ENCODE results near the gene TRANK1.
"Not testable (repeated sequence)": the region's sequence is repeated elsewhere in the genome, so short reads cannot be mapped to it uniquely, and the experiment has no call there.

The TRANK1 gene

DNA sequence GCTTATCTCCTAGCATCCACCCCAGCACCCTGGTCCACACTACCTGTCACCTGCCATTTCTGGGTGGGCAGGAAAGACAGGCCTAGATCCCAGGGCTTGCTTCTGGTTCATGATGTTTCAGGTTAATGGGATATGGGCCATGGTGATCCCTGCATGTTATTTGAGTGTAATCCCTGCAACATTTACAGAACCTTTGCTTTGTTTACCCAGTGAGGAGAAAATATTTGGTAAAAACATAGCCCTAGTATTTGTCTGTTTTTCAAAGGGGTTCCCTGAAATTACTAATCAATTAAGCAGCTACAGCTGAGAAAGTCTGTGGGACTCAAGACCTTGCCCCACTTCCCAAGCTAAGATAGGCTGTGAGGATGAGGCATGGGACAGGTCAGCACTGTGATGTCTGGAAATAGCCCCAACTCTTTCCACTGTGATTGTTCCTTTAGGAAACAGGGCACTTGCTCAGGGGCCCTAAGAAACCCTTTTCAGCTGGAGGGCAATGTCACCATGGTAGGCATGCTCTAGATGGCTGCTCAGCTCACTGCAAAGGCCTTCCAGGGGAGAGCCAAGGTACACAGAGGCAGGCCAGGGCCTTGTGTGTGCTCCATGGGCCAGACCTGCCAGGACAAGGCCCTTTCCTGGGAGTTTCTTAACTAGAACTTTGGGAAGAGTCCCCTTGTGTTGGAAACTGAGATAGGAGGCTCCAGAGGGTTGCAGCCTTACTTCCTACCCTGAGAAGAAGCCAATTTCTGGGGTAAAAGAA lies 11.1 kb downstream of the TRANK1 start:
- Histone ChIP-seq H3K27ac (ENCODE audit: low read length) (no peak overlapping the region), H3K36me3 (ENCODE audit: control insufficient read depth in 1 of 2, insufficient read depth in 2 of 2, low read length in 2 of 2) (no peaks in the 10 kb centered on the region), H3K4me1 (ENCODE audit: control insufficient read depth in 1 of 2, insufficient read depth in 2 of 2, low read length in 2 of 2) (no peaks in the 10 kb centered on the region), H3K27me3 (ENCODE audit: low read depth, low read length) (no peaks in the 10 kb centered on the region), H3K9me3 (ENCODE audit: control insufficient read depth in 1 of 2, low read length in 2 of 2) (no peaks in the 10 kb centered on the region), H3K4me3 (ENCODE audit: low read depth in 1 of 2, low read length in 2 of 2) (no peak overlapping the region)

DNA sequence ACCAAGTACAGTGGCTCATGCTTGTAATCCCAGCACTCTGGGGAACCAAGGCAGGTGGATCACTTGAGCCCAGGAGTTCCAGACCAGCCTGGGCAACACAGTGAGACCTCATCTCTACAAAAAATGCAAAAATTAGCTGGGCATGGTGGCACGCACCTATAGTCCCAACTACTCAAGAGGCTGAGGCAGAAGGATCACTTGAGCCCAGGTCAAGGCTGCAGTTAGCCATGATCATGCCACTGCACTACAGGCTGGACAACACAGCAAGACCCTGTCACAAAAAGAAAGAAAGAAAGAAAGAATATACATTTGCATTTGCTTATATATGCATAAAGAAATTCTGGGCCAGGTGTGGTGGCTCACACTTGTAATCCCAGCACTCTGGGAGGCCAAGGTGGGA lies 13.4 kb downstream of the TRANK1 start:
- not testable (repeated sequence) for H3K4me1 ChIP-seq (ENCODE audit: control insufficient read depth in 1 of 2, insufficient read depth in 2 of 2, low read length in 2 of 2); H3K36me3 ChIP-seq (ENCODE audit: control insufficient read depth in 1 of 2, insufficient read depth in 2 of 2, low read length in 2 of 2); H3K9me3 ChIP-seq (ENCODE audit: control insufficient read depth in 1 of 2, low read length in 2 of 2); H3K27ac ChIP-seq (ENCODE audit: low read length); H3K4me3 ChIP-seq (ENCODE audit: low read depth in 1 of 2, low read length in 2 of 2); H3K27me3 ChIP-seq (ENCODE audit: low read depth, low read length)

DNA sequence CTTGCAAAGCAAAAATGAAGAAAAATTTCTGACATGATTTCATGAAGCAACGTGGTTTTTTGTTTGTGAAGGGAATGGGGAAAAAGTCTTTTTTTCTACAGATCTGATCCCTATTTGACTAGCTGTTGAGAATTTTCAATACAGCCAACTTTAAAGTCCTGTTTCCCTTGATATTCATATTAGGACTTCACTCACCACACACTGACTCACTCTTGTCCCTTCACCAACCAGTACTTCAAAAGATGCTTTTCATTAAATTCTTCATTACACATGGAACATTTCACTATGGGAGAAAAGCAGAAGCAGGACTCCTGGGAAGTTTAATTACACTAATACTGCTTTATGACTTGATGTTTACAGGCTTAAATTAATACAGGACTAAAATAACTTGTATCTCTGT lies 16.6 kb downstream of the TRANK1 start:
- Histone ChIP-seq H3K4me3 (ENCODE audit: low read depth in 1 of 2, low read length in 2 of 2) (no peak overlapping the region), H3K27me3 (ENCODE audit: low read depth, low read length) (no peaks in the 10 kb centered on the region), H3K9me3 (ENCODE audit: control insufficient read depth in 1 of 2, low read length in 2 of 2) (no peaks in the 10 kb centered on the region), H3K36me3 (ENCODE audit: control insufficient read depth in 1 of 2, insufficient read depth in 2 of 2, low read length in 2 of 2) (no peaks in the 10 kb centered on the region), H3K4me1 (ENCODE audit: control insufficient read depth in 1 of 2, insufficient read depth in 2 of 2, low read length in 2 of 2) (peaks cover 0 to 11% of the 10 kb centered on the region in 2 donors), H3K27ac (ENCODE audit: low read length) (no peak overlapping the region)

DNA sequence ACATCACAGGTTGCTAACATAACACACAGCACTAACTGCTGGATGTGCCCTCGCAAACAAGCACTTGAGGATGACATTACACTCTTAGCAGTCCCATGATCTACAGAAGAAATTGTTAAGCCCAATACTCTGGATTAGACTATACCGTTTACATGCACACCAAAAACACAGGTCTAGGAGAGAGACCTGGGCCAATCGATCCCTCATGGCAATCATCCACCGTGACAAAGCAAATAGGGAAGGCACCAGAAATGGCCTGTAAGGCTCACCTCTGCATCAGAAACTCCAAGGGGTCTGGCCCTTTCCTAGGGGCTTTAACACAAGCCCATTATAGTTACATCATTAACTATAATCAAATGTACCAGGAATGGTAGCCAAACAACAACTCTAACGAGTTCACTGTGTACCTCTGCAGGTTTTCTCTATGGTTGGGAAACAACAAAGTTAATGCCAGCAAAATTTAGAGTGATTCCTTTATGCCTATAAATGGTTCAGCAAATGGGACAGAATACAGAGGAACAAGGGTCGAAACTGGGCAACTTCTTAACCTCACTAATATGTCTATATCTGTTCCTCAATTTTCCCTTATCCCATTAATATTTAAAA lies 18.5 kb downstream of the TRANK1 start:
- Histone ChIP-seq H3K36me3 (ENCODE audit: control insufficient read depth in 1 of 2, insufficient read depth in 2 of 2, low read length in 2 of 2) (no peaks in the 10 kb centered on the region), H3K4me1 (ENCODE audit: control insufficient read depth in 1 of 2, insufficient read depth in 2 of 2, low read length in 2 of 2) (peaks cover 0 to 11% of the 10 kb centered on the region in 2 donors), H3K27ac (ENCODE audit: low read length) (no peak overlapping the region), H3K27me3 (ENCODE audit: low read depth, low read length) (no peaks in the 10 kb centered on the region), H3K4me3 (ENCODE audit: low read depth in 1 of 2, low read length in 2 of 2) (no peak overlapping the region), H3K9me3 (ENCODE audit: control insufficient read depth in 1 of 2, low read length in 2 of 2) (no peaks in the 10 kb centered on the region)

DNA sequence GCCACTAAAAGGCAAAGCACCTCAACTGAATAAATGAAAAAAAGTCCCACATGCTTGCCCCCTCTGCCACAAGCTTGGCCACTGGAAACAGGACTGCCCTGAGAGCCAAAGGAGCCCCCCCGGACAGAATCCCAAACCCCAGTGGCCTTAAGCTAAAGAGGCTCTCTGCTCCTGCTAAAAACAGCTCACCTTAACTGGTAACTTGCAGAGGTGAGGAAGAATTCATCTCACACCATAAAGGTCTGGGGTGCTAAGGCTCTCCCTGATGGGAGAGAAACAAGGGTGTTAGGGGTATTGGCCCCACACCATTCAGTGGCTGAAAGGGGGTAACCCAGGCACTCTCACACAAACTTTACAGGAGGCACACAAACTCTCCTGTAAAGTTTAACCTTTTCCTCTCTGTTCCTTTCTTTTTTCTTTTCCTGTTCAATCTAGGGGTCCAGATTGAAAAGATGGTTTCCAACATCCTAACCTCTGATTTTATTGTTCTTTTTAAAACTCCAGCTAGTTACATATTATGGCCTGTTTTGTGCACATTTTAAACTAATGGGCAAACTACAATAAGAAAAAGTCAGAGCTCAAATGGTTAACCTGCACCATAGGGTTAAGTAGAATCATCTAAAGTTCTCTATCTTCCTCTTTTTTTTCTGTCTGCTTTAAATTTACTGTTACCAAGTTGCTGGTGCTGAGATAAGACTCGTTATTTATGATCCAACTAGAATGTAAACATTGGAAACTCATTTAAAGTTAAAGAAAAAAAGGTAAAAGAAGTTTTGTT lies 19.9 kb downstream of the TRANK1 start:
- no peak overlapping the region for H3K4me3 ChIP-seq (ENCODE audit: low read depth in 1 of 2, low read length in 2 of 2)
- H3K36me3 ChIP-seq (ENCODE audit: control insufficient read depth in 1 of 2, insufficient read depth in 2 of 2, low read length in 2 of 2) = no peaks in the 10 kb centered on the region
- H3K27ac ChIP-seq (ENCODE audit: low read length) = no peak overlapping the region
- H3K27me3 ChIP-seq (ENCODE audit: low read depth, low read length) = no peaks in the 10 kb centered on the region
- H3K4me1 ChIP-seq (ENCODE audit: control insufficient read depth in 1 of 2, insufficient read depth in 2 of 2, low read length in 2 of 2) = peaks cover 0 to 11% of the 10 kb centered on the region in 2 donors
- H3K9me3 ChIP-seq (ENCODE audit: control insufficient read depth in 1 of 2, low read length in 2 of 2) = no peaks in the 10 kb centered on the region

DNA sequence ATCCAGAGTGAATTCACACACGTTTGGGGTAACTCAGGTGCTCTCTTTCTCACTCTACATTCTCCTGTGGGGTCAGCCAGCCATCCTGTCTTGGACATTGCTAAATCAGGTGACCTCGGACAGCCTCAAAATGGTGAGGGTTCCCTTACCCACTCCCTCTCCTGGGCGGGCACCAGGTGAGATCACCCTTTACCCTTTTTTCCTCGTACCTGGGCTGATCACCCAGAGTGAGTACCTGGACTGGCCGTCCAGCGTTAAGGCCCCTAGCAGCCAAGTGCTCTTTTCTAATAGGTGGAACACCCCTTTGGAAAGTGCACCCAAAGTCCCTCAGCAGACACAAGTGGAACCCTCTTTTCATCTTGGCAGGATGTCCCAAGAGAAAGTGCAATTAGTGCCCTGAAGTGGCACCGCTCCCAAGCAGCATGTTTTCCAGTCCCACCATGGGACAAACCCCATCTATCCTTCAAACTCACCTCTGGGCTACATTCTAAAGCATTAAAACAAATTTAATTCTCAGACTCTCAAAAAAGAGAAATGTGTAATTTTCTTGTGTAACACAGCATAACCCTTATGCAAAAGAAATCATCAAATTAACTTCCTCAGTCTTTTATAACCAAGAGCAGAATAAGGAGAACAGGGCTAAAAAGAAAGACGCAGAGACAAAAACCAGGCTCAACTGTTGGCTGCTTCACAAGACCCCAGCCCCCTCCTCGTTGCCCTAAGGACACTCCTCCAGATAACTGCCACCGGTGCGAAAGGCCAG lies 20.7 kb downstream of the TRANK1 start:
- H3K9me3 ChIP-seq (ENCODE audit: control insufficient read depth in 1 of 2, low read length in 2 of 2) = no peaks in the 10 kb centered on the region
- H3K27me3 ChIP-seq (ENCODE audit: low read depth, low read length) = no peaks in the 10 kb centered on the region
- H3K4me3 ChIP-seq (ENCODE audit: low read depth in 1 of 2, low read length in 2 of 2) = no peak overlapping the region
- H3K4me1 ChIP-seq (ENCODE audit: control insufficient read depth in 1 of 2, insufficient read depth in 2 of 2, low read length in 2 of 2) = peaks cover 0 to 11% of the 10 kb centered on the region in 2 donors
- no peak overlapping the region for H3K27ac ChIP-seq (ENCODE audit: low read length)
- no peaks in the 10 kb centered on the region for H3K36me3 ChIP-seq (ENCODE audit: control insufficient read depth in 1 of 2, insufficient read depth in 2 of 2, low read length in 2 of 2)

- H3K4me3 ChIP-seq (ENCODE audit: low read depth in 1 of 2, low read length in 2 of 2) = no peak overlapping the region
- no peaks in the 10 kb centered on the region for H3K36me3 ChIP-seq (ENCODE audit: control insufficient read depth in 1 of 2, insufficient read depth in 2 of 2, low read length in 2 of 2)
- H3K27ac ChIP-seq (ENCODE audit: low read length) = no peak overlapping the region
- H3K9me3 ChIP-seq (ENCODE audit: control insufficient read depth in 1 of 2, low read length in 2 of 2) = no peaks in the 10 kb centered on the region
- H3K4me1 ChIP-seq (ENCODE audit: control insufficient read depth in 1 of 2, insufficient read depth in 2 of 2, low read length in 2 of 2) = peaks cover 0 to 11% of the 10 kb centered on the region in 2 donors
- no peaks in the 10 kb centered on the region for H3K27me3 ChIP-seq (ENCODE audit: low read depth, low read length)
Observed at GRCh38 chr3:36923523-36923943, 21.3 kb downstream of the TRANK1 start.

DNA sequence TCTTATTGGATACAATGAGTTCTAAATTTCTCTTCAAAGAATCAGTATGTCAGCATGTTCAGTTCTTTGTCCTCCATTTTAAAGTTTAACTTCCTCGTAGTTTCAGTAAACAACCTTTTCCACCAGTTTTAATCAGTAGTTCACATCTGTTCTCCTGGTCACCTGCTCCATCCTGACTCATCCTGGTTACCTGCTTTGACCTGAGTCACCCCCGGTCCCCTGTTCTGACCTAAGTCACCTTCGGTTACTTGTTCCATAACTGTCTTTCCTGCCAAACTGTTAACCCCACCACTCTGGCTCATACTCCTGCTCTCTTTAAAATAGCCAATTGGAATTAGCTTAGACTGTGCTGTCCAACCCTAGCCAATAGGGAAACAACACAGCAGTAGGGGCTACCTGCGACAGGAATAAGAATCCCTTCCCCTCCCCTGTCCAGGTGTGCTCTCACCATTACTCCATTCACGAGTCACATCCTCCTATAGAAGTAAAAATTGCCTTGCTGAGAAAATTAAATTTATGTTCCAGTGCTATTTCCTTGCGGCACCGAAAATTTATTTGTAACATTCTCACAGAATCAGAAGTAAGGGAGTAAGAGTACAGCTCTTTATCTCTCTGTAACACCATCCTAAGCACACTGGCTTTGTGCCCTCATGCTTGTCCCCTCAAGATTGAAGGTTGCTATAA lies 23.8 kb downstream of the TRANK1 start:
- Histone ChIP-seq H3K27ac (ENCODE audit: low read length) (no peak overlapping the region), H3K36me3 (ENCODE audit: control insufficient read depth in 1 of 2, insufficient read depth in 2 of 2, low read length in 2 of 2) (no peaks in the 10 kb centered on the region), H3K27me3 (ENCODE audit: low read depth, low read length) (no peaks in the 10 kb centered on the region), H3K9me3 (ENCODE audit: control insufficient read depth in 1 of 2, low read length in 2 of 2) (no peaks in the 10 kb centered on the region), H3K4me3 (ENCODE audit: low read depth in 1 of 2, low read length in 2 of 2) (no peak overlapping the region), H3K4me1 (ENCODE audit: control insufficient read depth in 1 of 2, insufficient read depth in 2 of 2, low read length in 2 of 2) (peaks cover 0 to 11% of the 10 kb centered on the region in 2 donors)

- Histone ChIP-seq H3K9me3 (ENCODE audit: control insufficient read depth in 1 of 2, low read length in 2 of 2) (no peaks in the 10 kb centered on the region), H3K27me3 (ENCODE audit: low read depth, low read length) (no peaks in the 10 kb centered on the region), H3K36me3 (ENCODE audit: control insufficient read depth in 1 of 2, insufficient read depth in 2 of 2, low read length in 2 of 2) (no peaks in the 10 kb centered on the region), H3K27ac (ENCODE audit: low read length) (no peak overlapping the region), H3K4me3 (ENCODE audit: low read depth in 1 of 2, low read length in 2 of 2) (no peak overlapping the region), H3K4me1 (ENCODE audit: control insufficient read depth in 1 of 2, insufficient read depth in 2 of 2, low read length in 2 of 2) (peaks cover 0 to 8% of the 10 kb centered on the region in 2 donors)
Observed at GRCh38 chr3:36919439-36920160, 25.3 kb downstream of the TRANK1 start.

- H3K36me3 ChIP-seq (ENCODE audit: control insufficient read depth in 1 of 2, insufficient read depth in 2 of 2, low read length in 2 of 2) = no peaks in the 10 kb centered on the region
- no peak overlapping the region for H3K4me3 ChIP-seq (ENCODE audit: low read depth in 1 of 2, low read length in 2 of 2)
- no peaks in the 10 kb centered on the region for H3K27me3 ChIP-seq (ENCODE audit: low read depth, low read length)
- no peaks in the 10 kb centered on the region for H3K4me1 ChIP-seq (ENCODE audit: control insufficient read depth in 1 of 2, insufficient read depth in 2 of 2, low read length in 2 of 2)
- no peak overlapping the region for H3K27ac ChIP-seq (ENCODE audit: low read length)
- no peaks in the 10 kb centered on the region for H3K9me3 ChIP-seq (ENCODE audit: control insufficient read depth in 1 of 2, low read length in 2 of 2)
Observed at GRCh38 chr3:36918050-36918449, 26.8 kb downstream of the TRANK1 start.

All from muscle layer of duodenum (tissue), 2 donors.